ENCODE data around the gene TRAPPC8.

Gene TRAPPC8

DNA sequence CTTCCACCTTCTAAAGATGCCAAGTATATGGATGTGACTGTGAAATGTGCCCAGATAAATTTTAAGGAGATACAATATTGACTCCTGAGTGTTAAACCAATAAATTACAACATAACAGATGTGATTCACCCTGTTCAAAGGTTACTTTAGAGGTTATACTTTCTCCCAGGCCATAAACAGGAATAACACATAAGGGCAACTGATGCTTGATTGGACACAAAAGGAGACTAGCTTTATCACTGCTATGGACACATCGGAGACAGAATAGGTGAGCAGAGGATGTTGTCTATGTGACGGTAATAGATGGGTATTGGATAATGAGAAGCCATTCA, 150.4 kb downstream of the TRAPPC8 start:
- no peak for DNase-seq (ENCODE audit: low read depth, low spot score)

DNA sequence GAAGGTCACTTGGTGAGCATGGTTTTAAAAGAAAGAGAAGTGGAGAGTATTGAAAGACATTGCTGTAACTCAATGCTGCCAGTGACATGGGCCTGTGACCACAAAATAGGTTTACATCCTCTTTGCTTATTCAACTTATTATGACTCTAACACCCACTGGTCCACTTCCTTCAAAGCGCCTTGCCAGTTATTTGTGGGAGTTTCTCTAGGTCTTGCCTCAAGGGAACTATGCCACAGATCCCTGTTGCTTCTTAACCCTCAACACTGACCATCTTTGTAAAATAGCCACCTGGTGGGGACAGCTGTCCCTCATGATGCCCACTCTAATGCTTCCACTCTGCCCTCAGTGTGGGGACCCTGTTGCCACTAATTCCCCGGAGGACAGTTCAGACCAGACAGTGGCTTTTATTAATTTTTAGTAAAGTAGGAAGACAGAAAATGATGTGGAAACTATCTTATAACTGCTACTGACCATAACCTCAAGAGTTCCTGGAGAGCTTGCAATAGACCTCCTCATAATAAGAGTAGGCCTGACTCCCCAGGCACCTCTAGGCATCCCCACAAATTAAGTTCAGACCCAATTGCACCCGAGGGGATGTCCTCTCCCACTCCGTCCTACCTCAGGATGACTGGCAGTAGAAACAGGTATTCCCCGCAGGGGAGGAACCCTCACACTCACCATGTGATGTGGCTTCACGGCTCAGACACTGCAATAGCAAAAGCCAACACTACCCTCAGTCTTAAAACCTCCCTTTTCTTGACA, 150.9 kb downstream of the TRAPPC8 start:
- DNase-seq (ENCODE audit: low read depth, low spot score): no peak

DNA sequence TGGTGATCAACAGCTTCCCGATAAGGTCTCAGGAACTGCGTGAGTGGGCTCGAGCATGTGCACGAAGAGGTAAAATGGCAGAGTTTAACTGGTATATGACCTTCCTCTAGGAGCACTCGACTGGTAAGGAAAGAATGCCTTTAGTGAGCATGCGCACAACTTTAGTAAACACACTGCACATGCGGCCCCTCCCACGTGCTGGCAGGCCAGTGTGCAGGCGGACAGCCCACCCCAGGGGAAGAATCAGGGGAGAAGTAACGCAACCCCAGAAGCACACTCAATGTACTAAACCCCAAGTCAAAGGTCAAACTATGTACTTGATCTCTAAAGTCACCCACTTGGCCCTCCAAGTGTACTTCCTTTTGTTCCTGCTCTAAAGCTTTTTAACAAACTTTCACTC, 153.5 kb downstream of the TRAPPC8 start:
- DNase-seq (ENCODE audit: low read depth, low spot score): no peak

DNA sequence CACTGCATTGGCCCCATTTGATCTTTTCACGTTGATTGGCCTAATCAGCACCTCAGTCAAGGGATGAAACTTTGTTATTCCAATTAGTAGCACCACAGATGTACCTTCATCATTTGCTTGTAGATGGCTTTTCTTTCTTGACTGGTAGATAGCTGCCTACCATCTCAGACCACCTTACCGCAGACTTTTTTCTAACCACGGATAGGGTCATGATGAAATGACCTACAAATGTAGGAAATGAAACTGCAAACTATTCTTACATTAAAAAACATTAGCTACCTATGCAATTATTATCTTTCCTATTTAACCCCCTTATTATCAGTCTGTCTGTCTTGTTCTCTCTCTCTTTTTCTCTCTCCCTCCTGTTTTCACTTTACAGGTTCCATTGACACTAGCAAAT, 159.9 kb downstream of the TRAPPC8 start:
- DNase-seq (ENCODE audit: low read depth, low spot score): no peak

Data from smooth muscle cell of the brain vasculature (primary cell).